Measurements from ENCODE around the gene ATP8A2.
"Not testable (repeated sequence)": the region's sequence is repeated elsewhere in the genome, so short reads cannot be mapped to it uniquely, and the experiment has no call there.

The ATP8A2 gene

GRCh38 chr13:25462301-25463125 is 90.7 kb downstream of the ATP8A2 start:
- no peak for DNase-seq (ENCODE audit: low read depth, low spot score)

GRCh38 chr13:25463496-25463895 is 91.7 kb downstream of the ATP8A2 start:
- no peak for DNase-seq (ENCODE audit: low read depth, low spot score)

- DNase-seq (ENCODE audit: low read depth, low spot score), result no peak
These were observed 95.1 kb downstream of the ATP8A2 start for GRCh38 chr13:25466880-25467279.

- no peak for DNase-seq (ENCODE audit: low read depth, low spot score)
These were observed 96.8 kb downstream of the ATP8A2 start for GRCh38 chr13:25468325-25469168.

GRCh38 chr13:25469169-25469525 is 97.4 kb downstream of the ATP8A2 start:
- no peak for DNase-seq (ENCODE audit: low read depth, low spot score)

- DNase-seq (ENCODE audit: low read depth, low spot score), result no peak
These were observed 102.1 kb downstream of the ATP8A2 start for GRCh38 chr13:25473864-25474263.

- DNase-seq (ENCODE audit: low read depth, low spot score), result no peak
These were observed 106.4 kb downstream of the ATP8A2 start for GRCh38 chr13:25478186-25478585.

- DNase-seq (ENCODE audit: low read depth, low spot score), result no peak
These were observed 117.5 kb downstream of the ATP8A2 start for GRCh38 chr13:25489238-25489637.

- DNase-seq (ENCODE audit: low read depth, low spot score), result no peak
These were observed 118.5 kb downstream of the ATP8A2 start for GRCh38 chr13:25490236-25490635.

GRCh38 chr13:25493931-25494640 is 122.3 kb downstream of the ATP8A2 start:
- DNase-seq (ENCODE audit: low read depth, low spot score), result no peak

GRCh38 chr13:25494698-25495411 is 123.1 kb downstream of the ATP8A2 start:
- DNase-seq (ENCODE audit: low read depth, low spot score), result no peak

GRCh38 chr13:25501231-25501630 is 129.5 kb downstream of the ATP8A2 start:
- no peak for DNase-seq (ENCODE audit: low read depth, low spot score)

GRCh38 chr13:25502031-25502430 is 130.3 kb downstream of the ATP8A2 start:
- DNase-seq (ENCODE audit: low read depth, low spot score), result no peak

GRCh38 chr13:25502551-25502950 is 130.8 kb downstream of the ATP8A2 start:
- no peak for DNase-seq (ENCODE audit: low read depth, low spot score)

- no peak for DNase-seq (ENCODE audit: low read depth, low spot score)
These were observed 132.1 kb downstream of the ATP8A2 start for GRCh38 chr13:25503856-25504255.

- DNase-seq (ENCODE audit: low read depth, low spot score), result no peak
These were observed 136.1 kb downstream of the ATP8A2 start for GRCh38 chr13:25507841-25508240.

- DNase-seq (ENCODE audit: low read depth, low spot score), result not testable (repeated sequence)
These were observed 141.3 kb downstream of the ATP8A2 start for GRCh38 chr13:25513060-25513459.

- DNase-seq (ENCODE audit: low read depth, low spot score), result no peak
These were observed 146.7 kb downstream of the ATP8A2 start for GRCh38 chr13:25518441-25518840.

- no peak for DNase-seq (ENCODE audit: low read depth, low spot score)
These were observed 154.1 kb downstream of the ATP8A2 start for GRCh38 chr13:25525884-25526283.

- DNase-seq (ENCODE audit: low read depth, low spot score), result no peak
These were observed 156.5 kb downstream of the ATP8A2 start for GRCh38 chr13:25528266-25528665.

GRCh38 chr13:25529425-25529824 is 157.7 kb downstream of the ATP8A2 start:
- no peak for DNase-seq (ENCODE audit: low read depth, low spot score)

- no peak for DNase-seq (ENCODE audit: low read depth, low spot score)
These were observed 166.5 kb downstream of the ATP8A2 start for GRCh38 chr13:25538276-25538675.
